Measurements from ENCODE around the gene PLA2G1B. TPM values are rescaled to one million over a fixed set of nuclear protein-coding genes. Genes with fewer than 3 reads are reported as not detected.

The PLA2G1B gene
- total and polyA plus RNA-seq, 9 of the 15 experiments (the other 6 are each of a cell fraction or from before 2014, with no cell fraction given) = 1.4 TPM; not detected in 8

- TF ChIP-seq CREB1 (IDR thresholded peaks at IDR 0.05) = no peak
- TF ChIP-seq CREB1 (CRISPR knock-in tag; IDR thresholded peaks at IDR 0.05) = peak; percentile 61; the same call in 1 of the 2 replicates
- TF ChIP-seq USF1 (CRISPR knock-in tag; IDR thresholded peaks at IDR 0.05) = peak; percentile 100
- TF ChIP-seq TEAD4 (IDR thresholded peaks at IDR 0.05; ENCODE audit: low read length) = peak; percentile 10; the same call in 1 of the 2 replicates
- TF ChIP-seq TEAD4 (CRISPR knock-in tag; IDR thresholded peaks at IDR 0.05; ENCODE audit: borderline replicate concordance) = no peak
- TF ChIP-seq SAFB2 (IDR thresholded peaks at IDR 0.05; ENCODE audit: borderline replicate concordance, low read depth, low read length, severe bottlenecking) = no peak
- peak; percentile 94 for TF ChIP-seq SP1 (CRISPR knock-in tag; IDR thresholded peaks at IDR 0.05)
- TF ChIP-seq POU5F1 (IDR thresholded peaks at IDR 0.05; ENCODE audit: borderline replicate concordance, low read depth, low read length, partially characterized antibody) = no peak
- peak; percentile 95 for TF ChIP-seq TBP (optimal IDR thresholded peaks at IDR 0.05; ENCODE audit: low read depth, low read length)
- peak; percentile 82 for TF ChIP-seq FOXJ2 (tag; IDR thresholded peaks at IDR 0.05)
- TF ChIP-seq CBX5 (IDR thresholded peaks at IDR 0.05; ENCODE audit: borderline replicate concordance, low read depth) = no peak
- TF ChIP-seq ZNF23 (CRISPR knock-in tag; IDR thresholded peaks at IDR 0.05) = no peak
- no peak for TF ChIP-seq ZNF354B (CRISPR knock-in tag; IDR thresholded peaks at IDR 0.05)
- peak; percentile 61 for TF ChIP-seq SAP30 (IDR thresholded peaks at IDR 0.05; ENCODE audit: borderline replicate concordance, insufficient read depth, low read depth, low read length, poor library complexity, severe bottlenecking)
- peak; percentile 84 for TF ChIP-seq TFAP4 (CRISPR knock-in tag; IDR thresholded peaks at IDR 0.05; ENCODE audit: borderline replicate concordance)
- TF ChIP-seq BRD4 (IDR thresholded peaks at IDR 0.05) = peak; percentile 67; the same call in 1 of the 2 replicates
- TF ChIP-seq ZNF766 (CRISPR knock-in tag; conservative IDR thresholded peaks at IDR 0.05) = peak; percentile 91
- no peak for TF ChIP-seq PCBP2 (IDR thresholded peaks at IDR 0.05; ENCODE audit: low read depth, low read length, poor library complexity, severe bottlenecking)
- peak; percentile 82 for TF ChIP-seq PKNOX1 (IDR thresholded peaks at IDR 0.05)
- TF ChIP-seq RAD51 (IDR thresholded peaks at IDR 0.05; ENCODE audit: borderline replicate concordance, low read depth) = peak; percentile 100
- TF ChIP-seq NCOR1 (IDR thresholded peaks at IDR 0.05) = no peak
- TF ChIP-seq NFRKB (IDR thresholded peaks at IDR 0.05; ENCODE audit: low read depth) = peak; percentile 78
- no peak for TF ChIP-seq ZNF445 (CRISPR knock-in tag; IDR thresholded peaks at IDR 0.05; ENCODE audit: low read depth)
- TF ChIP-seq DLX4 (CRISPR knock-in tag; IDR thresholded peaks at IDR 0.05) = no peak
- TF ChIP-seq EP400 (IDR thresholded peaks at IDR 0.05) = peak; percentile 92
- no peak for TF ChIP-seq HNRNPK (IDR thresholded peaks at IDR 0.05; ENCODE audit: low read depth, low read length, poor library complexity, severe bottlenecking)
- peak; percentile 74; the same call in 1 of the 2 replicates for TF ChIP-seq ZNF668 (CRISPR knock-in tag; IDR thresholded peaks at IDR 0.05)
Measured at GRCh38 chr12:120317224-120318105, 10.1 kb downstream of the PLA2G1B start (continued).

Measured in K562 (cell line).